SHP77 treated with DMSO at 0.1 percent for 48 hours (cell line): Measurements from ENCODE around the gene SERPINA5.

Experiments
- DNase-seq: peaks from one replicate; lab custom pipeline; 2025; lab: John Stamatoyannopoulos, UW

Gene SERPINA5, protein sequence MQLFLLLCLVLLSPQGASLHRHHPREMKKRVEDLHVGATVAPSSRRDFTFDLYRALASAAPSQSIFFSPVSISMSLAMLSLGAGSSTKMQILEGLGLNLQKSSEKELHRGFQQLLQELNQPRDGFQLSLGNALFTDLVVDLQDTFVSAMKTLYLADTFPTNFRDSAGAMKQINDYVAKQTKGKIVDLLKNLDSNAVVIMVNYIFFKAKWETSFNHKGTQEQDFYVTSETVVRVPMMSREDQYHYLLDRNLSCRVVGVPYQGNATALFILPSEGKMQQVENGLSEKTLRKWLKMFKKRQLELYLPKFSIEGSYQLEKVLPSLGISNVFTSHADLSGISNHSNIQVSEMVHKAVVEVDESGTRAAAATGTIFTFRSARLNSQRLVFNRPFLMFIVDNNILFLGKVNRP

DNA sequence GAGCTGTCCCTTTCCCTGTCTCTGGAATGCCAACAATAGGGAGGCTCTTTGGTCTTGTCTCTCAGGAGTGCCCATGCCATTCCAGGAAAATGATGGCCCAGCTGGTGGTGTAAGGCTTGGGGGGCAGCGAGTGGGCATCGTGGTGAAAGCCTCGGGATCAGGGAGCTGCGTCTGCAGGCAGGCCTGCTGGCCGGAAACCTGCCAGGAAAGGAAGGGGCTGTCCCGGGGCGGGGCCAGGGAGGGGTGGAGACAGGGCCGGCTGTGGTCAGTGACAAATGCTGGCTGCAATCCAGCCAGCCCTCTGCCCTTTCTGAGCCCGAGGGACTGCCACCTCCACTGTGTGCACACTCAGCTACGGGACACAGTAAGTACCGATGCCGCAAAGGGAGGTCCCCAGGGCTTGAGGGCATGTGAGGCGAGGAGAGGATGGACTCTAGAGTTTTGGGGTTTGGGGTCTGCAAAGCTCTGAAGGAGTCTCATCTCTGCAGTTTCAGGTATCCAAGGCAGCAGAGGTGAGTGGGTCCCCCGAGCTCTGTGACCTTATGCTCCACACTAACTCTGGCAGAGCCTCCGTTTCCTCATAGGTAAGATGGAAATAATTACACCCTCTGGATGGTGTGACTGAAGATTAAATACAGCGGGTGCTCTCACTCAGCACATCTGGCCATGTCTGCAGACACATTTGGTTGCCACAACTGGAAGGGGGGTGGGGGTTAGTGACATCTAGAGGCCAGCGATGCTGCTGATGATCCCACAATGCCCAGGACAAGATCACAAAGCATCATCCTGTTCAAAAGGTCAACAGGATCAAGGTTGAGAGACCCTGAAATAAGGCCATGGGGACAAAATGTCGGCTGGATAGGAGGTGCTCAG is at the start of gene SERPINA5:
Gene SERPINA5, plus strand, starts transcription at position 300 of the 873 bp plus-strand sequence. CDS start 5,937 bp downstream, outside the sequence.
- DNase-seq = no peak

DNA sequence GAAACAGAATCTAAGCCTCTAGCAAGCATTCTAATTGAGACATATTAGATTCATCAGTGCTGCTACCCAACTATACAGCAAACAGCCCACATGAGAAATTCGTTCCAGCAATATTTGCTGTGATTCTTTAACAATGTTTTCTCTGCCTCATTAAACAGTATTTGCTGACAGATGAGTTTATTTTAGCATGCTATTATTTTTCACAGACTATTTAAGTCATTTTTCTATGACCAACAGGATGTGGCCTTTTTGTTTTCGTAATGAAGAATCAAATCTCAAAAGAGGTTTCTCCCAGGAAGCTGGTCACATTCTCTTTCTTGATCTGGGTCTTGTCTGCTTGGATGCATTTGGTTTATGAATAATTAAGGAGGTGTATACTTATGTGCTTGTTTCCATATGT is 48.8 kb upstream of the SERPINA5 start:
- DNase-seq = no peak

DNA sequence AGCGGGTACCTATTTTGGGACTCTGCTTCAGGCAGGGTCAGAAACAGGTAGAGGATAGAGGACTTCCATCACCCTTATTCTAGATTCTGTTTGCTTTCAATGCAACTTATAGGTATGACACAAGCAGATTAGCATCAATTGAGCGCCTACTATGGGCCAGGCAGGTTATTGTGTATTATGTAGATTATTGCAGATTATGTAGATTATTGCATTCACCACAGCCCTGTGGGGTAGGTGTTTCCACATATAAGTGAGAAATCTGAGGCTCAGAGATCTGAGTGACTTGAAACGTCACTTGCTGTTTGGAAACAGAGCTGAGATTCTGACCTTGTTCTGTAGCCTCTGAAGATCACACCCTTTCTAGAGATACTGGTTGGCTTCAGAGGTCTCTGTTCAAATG is 45.7 kb upstream of the SERPINA5 start:
- DNase-seq = no peak

DNA sequence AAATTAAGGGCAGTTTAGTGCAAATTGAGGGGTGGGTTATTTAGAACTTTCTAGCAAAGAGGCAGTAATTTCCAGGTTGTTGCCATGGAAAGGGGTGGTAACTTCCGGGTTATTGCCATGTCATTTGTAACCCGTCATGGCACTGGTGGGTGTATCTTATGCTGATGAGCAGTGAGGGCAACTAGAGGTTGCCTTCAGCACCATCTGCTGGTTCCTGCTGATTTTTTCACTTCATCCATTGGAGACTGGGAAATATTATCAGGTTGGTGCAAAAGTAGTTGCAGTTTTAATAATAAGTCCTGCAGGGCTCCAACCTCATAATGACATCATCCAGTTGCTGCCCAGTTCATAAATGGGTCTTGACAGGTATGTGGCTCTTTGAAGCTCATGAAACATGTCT is 44.4 kb upstream of the SERPINA5 start:
- DNase-seq = no peak

DNA sequence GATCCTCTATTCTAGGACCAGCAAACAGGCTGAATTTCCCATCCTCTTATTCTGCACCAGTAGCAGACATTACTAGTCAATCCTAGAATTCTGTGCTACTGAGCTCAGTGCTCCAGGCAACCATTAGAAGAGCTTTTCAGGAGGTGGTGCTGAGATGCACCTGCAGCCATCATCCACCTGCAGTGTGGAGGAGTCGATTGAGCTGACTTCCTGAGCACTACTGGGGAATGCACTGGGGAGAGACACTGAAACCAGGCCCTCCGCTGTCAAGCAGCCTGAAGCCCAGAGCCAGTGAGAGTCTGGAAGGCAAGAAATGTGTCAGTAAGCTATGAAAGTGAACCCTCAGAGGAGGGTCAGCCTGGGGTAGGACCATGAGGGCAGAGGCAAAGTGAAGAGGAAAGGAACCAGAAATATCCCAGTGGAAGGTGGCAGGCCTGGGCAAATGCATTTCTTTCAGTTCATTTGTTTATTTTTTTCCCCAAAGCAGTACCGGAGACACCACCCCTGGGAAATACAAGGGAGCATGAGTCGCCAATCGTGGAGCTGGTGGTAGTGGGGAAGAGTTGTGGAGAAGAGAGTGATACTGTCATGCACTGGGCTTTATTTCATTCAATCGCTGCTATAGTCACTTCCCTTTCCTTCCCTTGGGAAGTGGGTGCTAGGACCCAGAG is 43.0 kb upstream of the SERPINA5 start:
- no peak for DNase-seq

DNA sequence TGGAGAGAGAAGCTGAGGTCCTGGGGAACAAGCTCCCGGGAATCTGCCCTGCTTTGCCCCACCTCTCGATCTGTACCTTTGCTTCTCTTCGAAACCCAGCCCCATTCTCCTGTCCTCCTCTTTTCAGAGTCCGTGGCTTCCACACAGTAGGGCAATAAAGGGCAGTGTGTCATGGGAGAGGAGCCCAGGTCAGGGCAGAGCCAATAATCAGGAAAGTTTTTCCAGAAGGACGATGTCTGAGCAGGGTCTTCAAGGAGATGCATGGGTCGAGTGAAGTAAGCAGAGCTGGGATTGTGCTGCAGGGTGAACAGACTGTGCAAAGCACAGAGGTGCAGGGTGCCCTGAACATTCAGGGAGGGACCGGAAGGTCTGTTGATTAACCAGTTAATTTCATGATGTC is 42.0 kb upstream of the SERPINA5 start:
- no peak for DNase-seq

DNA sequence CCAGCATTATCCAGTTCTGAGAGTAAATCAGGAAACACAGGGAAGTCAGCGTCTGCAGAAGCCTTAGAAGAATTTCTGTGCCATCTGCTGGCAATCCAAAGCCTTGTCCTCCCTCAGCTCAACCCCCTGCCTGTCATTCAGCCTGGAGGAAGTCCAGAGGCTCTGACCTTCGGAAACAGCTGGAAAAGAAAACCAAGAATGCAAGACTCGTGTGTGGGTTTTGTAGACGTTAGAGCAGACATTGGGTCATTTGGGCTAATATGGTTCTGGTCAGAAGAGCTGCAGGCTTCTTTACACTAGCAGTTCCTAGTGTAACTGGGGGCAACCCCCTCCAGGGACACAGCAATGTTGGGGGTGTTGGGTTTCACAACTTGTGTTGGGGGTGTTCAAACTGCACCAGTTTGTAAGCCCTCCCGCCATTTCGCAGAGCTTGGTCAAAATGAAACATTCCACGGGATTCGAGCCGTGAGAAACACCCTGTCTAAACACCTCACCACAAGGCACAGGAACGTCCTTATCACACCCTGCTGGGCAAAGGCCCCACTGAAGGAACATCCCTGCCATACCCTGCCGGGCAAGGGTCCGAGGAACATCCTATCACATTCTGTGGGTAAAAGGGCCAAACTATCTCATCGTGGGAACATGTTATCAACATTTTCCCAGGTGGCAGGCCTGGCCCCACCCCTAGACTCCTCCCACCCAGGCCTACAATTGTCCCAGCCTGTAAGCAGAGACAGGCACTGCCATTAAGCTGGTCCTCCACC is 41.0 kb upstream of the SERPINA5 start:
- DNase-seq = no peak

DNA sequence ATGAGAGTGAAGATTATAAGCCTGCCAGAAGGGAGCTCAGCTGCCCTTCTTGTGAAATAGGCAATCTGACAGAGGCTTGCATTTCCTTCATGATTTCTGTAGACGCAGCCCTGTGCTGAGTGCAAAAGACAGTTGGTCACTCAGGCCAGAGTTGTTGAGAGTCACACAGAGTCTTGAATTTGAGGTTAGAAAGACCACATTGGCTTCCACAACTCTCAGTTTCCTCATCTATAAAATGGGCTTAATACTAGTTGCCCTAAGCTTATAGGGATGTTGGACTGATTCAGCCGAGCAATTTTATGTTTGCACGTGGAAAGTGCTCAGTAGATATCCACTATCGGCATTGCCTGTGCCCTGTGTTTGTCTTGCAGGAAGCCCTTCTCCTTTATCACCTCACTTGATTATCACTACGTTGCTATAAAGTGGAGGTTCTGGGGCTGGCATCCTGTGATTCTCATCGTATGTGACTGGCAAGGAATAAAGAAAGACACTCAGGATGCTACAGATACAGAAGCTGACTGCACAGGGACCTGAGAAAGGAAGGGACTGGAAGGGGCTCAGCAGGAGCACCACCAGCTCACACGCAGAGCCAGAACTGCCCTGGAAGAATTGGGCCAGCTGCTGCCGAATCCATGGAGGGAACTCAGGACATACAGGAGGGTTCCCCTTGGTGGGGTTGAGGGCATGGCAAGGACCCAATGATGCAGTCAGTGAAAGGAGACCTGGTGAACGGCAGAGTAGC is 39.8 kb upstream of the SERPINA5 start:
- DNase-seq = no peak

DNA sequence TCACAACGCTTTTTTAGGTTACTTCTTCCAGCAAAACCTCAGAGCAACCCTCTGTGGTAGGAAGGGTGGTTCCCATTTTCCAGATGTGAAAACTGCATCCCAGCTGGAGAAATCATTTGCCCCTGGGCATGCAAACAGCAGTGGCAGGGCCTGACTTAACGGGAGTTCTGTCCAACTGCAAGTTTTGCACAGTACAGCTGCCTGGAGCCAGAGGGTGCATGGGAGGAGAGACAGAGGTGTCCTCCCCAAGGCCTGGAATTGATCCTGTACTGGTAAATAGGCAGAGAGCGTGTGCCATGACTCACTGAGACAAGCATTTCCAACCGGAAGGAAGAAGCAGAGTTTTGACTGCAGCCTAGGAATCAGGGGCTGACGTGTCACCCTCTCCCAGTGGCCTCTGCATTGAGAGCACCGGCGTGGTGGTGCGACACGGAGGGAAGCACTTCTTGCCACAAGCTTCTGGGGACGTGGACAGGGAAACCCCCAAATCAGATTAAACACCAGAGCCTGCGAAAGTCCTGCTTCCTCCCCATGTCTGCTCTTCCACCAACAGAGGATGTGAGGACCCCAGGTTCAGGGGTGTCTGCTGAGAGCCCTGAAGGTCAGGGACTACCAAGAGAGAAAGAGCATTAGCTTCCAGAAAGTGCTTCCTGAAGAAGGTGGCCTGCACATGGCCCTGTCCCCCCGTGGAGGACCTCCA is 39.0 kb upstream of the SERPINA5 start:
- no peak for DNase-seq

DNA sequence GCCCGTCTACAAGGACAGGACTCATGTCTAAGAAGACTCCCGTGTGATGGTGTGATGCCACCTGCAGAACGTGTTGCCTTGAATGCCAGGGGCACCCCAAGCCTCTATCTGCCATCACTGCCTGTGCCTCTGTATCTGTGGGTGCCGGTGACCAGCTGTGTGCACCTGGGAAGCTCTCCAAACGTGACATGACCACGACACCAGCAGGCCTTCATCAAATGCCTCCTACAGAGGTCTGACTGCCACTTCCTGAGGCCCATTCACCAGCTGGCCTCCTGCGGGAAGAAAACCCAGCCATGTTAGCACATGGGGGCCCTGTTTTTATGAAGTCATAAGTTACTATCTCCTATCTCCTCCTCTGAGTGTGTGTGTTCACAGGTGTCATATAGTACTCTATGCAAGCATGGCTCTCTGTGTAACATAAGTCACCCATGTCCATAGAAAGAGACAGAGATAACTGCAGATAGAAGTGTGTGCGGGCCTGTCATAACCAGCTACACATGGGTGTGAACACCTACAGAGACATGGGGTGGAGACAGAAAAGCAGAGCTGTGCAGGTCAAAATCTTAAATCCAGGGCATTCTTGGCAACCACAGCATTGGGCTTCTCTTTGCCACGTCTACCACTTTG is 38.3 kb upstream of the SERPINA5 start:
- no peak for DNase-seq

DNA sequence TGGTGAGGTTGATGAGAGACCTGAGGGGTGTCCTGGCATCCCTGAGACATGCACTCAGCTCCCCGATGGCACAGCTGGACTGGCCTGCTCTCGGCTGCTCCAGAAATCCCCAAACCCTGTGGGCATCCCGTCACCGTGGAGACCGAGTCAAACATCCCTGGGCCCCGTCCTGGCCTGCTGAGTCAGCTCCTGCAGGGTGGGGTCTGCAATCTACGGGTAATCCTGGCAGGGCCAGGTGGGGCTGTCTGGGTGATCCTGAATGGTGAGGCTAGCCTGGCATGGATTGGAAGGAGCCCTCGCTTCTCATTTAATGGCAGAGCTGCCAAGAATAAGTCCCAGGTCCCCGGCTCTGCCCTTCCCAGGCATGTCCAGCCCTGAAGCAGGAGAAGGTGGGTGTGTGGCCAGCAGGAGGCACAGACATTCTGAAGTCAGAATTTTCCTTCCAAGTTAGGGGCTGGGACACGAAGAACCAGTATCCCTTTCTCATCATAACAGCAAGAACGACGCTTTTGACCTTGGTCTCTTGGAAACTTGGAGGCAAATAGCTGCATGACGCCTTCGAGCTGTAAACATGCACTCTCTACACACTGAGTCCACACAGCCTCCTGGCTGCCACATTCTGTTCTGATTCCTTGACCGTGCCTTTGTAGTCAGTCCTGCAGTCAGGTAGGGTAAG is 37.6 kb upstream of the SERPINA5 start:
- no peak for DNase-seq

DNA sequence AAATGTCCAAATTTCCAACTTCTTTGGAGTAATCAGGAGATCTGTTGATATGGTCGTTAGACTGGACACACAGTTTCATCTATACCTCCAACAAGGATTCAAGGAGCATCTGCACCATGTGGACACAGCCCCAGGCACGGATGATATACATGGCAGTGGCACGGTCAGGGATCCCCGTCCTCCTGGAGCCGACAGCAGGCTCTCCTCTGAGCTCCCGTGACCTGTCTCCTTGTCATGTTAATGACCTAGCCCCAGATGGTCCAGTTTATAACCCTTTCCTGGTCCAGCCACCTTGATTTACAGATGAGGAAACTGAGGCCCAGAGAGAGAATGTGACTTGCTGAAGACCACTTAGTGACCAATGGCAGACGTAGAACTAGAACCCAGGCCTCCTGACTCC is 36.5 kb upstream of the SERPINA5 start:
- no peak for DNase-seq

DNA sequence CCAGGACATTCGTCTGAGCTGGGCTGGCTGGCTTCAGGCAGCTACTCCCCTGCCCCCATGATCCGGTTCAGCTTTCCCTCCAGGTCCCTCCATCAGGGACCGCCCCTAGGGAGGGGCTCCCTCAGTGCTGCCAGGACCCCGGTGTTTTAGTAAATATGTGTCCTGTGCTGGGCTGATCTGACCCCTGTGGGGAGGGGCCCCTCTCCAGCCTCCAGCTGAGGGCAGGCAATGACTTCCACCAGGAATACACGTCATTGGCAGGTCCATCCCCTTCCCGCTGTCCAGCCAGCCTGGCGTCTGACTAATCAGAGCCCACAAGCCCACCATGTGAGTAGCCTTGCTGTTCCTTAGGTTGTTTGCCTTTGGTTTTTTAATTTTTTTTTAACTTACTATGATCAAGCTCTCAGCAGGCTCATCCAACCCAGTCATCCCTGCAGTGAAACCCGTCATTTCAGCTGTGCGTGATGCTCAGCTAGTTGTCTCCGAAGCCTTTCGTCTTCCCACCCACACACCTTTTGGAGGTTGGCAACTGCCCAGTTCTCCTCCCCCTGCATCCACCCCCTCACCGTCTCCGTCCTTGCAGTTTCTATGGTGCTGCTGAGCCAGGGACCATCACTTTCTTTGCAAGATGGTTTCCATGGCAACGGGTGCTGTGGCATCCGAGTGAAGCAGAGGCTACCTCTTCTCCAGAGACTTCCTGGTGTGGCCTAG is 35.9 kb upstream of the SERPINA5 start:
- no peak for DNase-seq

DNA sequence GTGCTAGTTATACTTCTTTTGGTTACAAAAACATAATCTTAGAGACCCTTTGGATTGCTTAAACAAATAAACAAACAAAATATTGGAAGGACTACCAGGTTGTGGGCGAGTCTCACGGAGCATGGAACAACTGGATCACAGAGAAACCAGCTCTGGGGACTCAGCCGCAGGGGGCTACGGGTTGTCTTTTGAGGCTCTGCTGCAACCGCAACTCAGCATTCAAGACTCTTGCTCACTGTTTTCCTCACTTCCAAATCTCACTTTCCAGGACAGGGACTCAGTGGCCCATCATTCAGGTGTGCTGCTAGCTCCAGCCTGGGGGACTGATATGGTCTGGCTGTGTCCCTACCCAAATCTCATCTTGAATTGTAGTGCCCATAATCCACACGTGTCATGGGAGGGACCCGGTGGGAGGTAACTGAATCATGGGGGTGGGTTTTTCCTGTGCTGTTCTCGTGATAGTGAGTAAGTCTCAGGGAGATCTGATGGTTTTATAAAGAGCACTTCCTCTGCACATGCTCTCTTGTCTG is 34.0 kb upstream of the SERPINA5 start:
- DNase-seq = no peak

DNA sequence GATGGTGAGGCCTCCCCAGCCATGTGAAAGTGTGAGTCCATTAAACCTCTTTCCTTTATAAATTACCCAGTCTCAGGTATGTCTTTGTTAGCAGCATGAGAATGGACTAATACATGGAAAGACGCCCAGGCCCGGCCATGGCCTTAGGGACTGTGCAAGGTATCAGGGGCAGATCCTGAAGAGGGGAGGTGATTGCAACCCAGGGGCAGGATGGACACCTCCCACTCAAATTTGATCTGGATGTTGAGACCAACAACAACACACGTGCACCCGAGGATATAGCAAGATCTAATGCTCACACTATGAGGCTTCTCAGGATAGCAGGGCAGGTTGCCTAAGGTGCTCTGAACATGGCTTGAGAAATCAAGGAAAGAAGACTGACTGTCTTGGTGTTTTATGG is 33.5 kb upstream of the SERPINA5 start:
- DNase-seq = no peak

DNA sequence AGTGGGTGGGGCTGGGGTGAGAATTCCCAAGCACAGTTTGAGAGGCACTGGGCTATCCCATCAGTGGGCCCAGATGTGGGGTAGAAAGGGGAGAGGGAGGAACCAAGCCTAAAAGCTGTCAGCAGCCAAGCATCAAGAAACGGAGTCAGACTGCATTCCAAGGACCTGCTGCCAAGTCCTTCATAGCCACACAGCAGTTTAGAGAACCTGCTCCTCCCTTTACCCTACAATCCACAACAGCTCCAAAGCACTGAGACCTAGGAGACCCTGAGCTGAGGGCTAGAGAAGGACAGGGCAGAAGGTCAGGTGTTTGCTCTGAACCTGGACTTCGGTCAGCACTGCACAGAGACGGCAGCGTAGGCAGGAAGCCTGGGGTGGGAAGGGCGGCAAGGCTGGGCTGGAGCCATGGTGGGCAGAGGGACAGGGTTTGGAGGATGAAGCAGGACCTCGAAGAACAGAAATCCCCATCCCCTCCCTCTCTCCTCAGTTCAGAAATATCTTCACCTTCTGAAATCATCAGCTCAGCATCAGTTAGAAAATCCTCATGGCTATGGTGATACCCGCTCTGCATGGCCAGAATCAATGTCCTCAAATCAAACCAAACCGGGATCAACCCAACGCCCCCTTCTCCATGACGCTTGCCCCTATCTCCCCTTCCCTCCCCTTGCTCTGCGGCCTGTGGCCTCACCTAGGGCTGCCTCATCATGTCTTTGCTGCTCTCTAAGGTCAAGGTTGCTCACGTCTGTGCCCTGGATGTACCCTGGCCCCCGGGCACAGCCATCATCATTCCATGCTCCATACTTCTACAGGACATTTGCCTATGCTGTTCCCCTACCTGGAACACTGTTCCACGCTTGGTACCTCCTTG is 32.9 kb upstream of the SERPINA5 start:
- DNase-seq = no peak
